ENCODE results near the gene COL11A2.

Gene COL11A2

GRCh38 chr6:33171016-33171879 is 21.0 kb downstream of the COL11A2 start:
- DNase-seq: no peak

- DNase-seq: no peak
Observed at GRCh38 chr6:33170176-33171015, 21.9 kb downstream of the COL11A2 start.

GRCh38 chr6:33169291-33170175 is 22.7 kb downstream of the COL11A2 start:
- no peak for DNase-seq

DNA sequence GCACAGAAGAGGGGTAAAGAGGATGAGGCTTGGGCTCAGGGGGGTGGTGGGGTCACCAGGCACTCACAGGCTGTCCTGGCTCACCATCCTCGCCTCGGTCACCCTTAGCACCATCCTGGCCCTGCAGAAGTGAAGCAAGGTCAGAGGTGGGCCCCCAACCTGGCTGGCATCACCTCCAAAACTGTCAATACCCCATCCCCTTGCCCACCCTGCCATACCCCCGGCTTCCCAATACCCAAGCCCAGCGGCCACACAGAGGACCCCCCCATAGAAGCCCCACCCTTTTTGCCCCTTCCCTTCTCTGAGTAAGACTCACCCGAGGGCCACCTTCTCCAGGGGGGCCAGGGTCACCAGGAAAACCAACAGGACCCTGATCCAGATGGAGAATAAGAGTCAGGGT is 23.6 kb downstream of the COL11A2 start:
- DNase-seq: no peak

DNA sequence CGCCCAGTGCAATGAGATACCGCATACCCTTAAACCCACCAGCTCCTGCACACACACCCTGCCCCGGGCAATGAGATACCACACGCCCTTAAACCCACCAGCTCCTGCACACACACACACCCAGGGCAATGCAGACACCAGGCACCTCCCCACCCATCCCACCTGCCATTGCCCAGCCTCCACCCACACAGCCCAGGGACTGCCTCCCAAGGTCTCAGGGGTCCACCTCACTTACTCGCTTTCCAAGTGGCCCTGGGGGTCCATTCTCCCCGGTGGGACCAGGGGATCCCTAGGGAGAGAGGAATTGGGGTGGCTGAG is 24.0 kb downstream of the COL11A2 start:
- DNase-seq: no peak

DNA sequence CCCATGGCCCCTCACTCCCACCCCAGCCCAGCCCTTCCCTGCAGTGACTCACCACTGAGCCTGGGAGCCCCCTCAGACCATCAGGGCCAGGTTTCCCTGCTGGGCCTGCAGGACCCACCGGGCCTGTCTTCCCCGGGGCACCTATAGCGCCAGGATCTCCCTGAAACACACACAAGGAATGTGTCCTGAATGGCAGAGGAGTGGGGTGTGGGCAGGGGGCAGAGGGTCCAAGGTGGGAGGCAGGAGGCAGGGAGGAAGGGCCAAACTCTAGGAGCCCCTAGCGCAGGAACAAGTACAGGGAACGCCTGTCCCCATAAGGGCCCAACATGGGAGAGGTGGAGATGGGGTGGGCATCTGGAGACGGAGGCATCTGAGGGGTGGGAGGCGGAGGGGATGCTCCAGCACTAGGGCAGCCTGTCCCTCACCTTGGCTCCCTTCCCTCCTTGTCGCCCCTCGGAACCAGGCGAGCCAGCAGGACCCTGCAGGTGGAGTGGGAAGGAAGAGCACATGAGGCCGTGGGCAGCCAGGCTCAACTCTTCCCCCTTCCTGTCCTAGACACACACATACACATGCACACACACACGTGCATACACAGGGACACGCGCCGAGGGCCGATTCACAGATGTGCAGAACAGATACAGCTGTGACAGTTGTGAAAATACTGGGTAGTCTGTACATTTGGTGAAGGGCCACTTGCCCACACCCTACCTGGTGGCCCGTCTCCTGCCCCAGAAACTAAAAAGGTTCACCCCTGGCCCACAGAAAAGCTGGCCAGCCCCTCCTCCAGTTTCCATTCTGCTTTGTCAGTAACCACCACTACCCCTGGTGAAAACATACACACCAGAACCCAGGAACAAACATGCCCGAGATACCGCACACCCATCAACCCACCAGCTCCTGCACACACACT is 24.6 kb downstream of the COL11A2 start:
- DNase-seq: no peak

DNA sequence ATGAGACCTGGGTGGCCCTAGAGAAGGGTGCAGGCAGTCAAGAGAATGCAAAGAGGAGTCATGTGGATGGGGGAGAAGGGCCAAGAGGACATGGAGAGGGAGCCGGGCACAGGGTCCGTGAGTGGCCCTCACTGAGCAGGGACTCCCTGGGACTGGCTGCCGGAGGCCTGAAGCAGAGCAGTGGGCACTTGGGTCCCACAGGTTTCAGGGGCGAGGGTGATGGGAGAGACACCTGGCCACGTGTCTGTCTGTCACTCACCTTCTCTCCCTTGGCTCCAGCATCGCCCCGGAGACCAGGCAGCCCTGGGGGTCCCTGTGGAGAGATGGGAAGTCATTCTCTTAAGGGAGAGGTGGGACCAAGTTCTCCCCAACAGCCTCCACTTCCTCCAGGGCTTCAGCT is 25.5 kb downstream of the COL11A2 start:
- no peak for DNase-seq

DNA sequence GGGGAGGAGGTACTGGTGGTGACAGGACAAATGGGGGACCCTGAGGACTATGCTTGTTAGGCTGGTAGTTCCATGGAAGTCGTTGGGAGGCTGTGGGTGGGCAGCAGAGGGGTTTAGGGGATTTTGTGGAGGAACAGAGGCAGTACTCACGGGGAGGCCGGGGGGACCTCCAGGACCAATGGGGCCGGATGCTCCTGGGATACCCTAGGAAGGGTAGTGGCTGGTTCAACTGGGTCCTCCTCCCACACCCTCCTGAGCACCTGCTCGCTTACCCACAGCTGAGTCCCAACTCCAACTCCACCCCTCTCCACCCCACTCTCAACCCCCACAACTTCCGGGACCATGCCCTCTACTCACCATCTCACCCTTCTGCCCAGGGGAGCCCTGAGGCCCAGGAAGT is 25.9 kb downstream of the COL11A2 start:
- DNase-seq: no peak

GRCh38 chr6:33165581-33166258 is 26.5 kb downstream of the COL11A2 start:
- no peak for DNase-seq

GRCh38 chr6:33164665-33165373 is 27.4 kb downstream of the COL11A2 start:
- DNase-seq: no peak

DNA sequence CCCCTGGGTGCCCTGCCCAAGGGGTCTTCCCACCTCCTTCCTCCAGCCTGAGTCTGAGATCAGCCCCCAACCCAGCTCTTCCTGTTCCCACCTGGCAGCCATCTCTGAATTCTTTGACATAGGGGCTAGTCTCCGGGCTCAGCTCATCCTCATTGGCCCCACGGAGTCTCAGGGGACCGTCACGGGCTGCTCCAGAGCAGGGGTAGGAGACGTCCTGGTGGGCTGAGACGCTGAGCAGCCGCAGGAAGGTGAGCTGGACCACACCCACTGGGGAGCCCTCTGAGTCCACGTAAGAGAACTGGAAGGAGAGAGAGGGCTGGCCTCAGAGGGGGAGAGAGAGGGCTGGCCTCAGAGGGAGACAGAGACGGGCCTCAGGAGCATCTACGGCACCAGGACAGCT is 28.1 kb downstream of the COL11A2 start:
- no peak for DNase-seq

- no peak for DNase-seq
Observed at GRCh38 chr6:33163540-33163939, 28.7 kb downstream of the COL11A2 start.

GRCh38 chr6:33161354-33162331 is 30.6 kb downstream of the COL11A2 start:
- peak; percentile 92 to 93 for DNase-seq

DNA sequence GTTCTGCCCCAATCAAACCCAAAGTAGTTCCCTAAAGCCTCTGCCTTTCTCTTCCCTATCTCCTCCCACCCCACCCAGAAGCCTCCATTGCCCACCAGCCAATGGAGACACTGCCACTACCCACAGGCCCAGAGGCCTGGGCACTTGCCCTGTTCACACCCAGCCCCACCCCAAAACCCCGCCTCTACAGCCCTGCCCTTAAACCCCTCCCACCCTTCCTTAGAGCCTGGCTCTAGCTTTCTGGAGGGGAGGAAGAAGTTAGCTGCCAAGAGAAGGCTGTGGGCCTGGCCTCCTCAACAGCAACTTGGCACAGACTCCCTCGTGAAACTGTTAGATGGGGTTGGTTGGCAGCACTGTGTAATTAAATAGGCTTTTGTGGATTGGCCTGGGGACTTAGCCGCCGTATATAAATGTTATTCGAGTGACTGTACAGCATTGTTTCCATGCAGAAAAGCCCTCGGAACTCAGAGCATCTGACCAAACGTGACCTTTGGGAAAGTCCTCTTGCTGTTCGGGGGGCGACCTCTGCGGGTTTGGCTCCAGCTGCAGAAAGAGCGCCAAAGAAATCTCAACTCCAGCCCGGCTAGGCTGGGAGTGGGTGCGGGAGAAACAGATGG is 31.4 kb downstream of the COL11A2 start:
- peak in 1 of 2 experiments; percentile 20 for DNase-seq

DNA sequence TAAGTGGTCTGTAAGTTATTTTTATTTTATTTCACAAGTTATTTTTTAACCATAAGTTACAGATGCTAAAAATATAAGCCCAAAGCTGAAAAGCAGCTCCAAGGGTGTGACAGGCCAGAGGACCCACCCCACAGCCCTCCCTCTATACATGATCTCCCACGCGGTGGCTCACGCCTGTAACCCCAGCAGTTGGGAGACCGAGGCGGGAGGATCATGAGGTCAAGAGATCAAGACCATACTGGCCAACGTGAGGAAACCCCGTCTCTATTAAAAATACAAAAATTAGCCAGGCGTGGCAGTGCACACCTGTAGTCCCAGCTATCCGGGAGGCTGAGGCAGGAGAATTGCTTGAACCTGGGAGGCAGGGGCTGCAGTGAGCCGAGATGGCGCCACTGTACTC is 32.2 kb downstream of the COL11A2 start:
- no peak for DNase-seq

DNA sequence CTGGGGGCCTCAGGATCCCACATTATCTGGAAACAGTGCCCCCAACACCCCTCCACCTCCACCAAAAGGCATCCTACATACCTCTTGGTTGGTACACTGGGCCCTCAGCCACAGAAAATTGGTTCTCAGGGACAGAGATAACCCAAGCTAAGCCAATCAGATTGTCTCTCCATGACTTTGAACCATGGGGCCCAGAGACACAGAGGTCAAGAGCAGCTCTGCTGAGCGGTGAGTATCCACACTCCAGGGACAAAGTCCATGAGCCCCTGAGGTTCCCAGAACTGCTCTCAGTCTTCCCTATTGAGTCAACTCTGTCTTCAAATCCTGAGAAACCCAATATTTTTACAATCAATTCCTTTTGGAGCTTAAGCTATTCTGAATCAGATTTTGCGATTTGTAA is 35.3 kb downstream of the COL11A2 start:
- no peak for DNase-seq

- no peak for DNase-seq
Observed at GRCh38 chr6:33156561-33156960, 35.7 kb downstream of the COL11A2 start.

DNA sequence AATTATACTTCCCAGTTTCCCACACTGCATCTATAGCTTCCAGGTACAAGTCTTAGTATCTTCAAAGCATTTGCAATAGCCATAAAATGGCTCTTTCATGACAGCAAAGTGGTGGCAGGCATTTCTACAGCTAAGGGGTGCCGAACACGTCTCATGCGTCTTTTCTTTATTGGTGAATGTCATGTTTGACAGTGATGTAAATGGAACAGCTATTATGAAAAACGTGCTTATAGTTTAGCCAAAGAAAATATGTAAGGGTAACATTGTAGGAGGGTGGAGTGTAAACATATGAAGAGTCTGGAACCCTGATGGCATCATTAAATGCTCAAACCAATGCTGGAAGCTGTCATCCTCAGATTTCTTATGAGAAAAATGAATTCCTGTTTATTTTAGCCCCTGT is 37.9 kb downstream of the COL11A2 start:
- DNase-seq: no peak

DNA sequence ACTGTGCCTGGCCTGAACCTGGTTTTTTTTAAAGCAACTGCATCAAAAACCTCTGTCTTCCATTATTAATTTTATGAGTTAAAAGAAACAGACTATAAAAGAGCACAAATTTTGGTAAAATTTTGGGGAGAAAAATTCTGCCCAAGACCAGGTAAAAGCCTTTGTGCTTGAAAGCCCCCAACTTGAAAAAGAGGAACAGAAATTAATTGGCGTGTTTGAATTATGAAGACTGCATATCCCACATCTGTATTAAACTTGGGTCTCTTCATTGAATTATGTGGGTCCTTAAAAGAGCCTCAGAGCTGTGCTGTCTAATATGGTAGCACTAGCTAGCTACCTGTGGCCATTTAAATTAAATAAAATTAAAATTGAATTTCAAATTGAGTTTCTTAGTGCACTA is 41.2 kb downstream of the COL11A2 start:
- DNase-seq: no peak

Measured in activated T-cell treated with anti-CD3 and anti-CD28 coated beads, Interleukin-2, amount 50 U/mL, for 48 hours (primary cell).